Measurements from ENCODE around the gene TMCC1.

- TF ChIP-seq, protein P1, sequence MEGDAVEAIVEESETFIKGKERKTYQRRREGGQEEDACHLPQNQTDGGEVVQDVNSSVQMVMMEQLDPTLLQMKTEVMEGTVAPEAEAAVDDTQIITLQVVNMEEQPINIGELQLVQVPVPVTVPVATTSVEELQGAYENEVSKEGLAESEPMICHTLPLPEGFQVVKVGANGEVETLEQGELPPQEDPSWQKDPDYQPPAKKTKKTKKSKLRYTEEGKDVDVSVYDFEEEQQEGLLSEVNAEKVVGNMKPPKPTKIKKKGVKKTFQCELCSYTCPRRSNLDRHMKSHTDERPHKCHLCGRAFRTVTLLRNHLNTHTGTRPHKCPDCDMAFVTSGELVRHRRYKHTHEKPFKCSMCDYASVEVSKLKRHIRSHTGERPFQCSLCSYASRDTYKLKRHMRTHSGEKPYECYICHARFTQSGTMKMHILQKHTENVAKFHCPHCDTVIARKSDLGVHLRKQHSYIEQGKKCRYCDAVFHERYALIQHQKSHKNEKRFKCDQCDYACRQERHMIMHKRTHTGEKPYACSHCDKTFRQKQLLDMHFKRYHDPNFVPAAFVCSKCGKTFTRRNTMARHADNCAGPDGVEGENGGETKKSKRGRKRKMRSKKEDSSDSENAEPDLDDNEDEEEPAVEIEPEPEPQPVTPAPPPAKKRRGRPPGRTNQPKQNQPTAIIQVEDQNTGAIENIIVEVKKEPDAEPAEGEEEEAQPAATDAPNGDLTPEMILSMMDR (IDR thresholded peaks at IDR 0.05): no peak
- TF ChIP-seq POLR2A (IDR thresholded peaks at IDR 0.05): no peak
Observed at GRCh38 chr3:129599073-129599472, 294.4 kb downstream of the TMCC1 start.

All from right lobe of liver (tissue), 4 donors.